ENCODE data around the gene ETV4. TPM values are rescaled to one million over a fixed set of nuclear protein-coding genes. Genes with fewer than 3 reads are reported as not detected.

Gene ETV4
- total and polyA plus RNA-seq, 2 of the 13 experiments (the other 11 are each of a cell fraction or from before 2014, with no cell fraction given), result 128 to 330 TPM

GRCh38 chr17:43533699-43534098 is 12.4 kb downstream of the ETV4 start:
- H2AFZ ChIP-seq (ENCODE audit: low read length), result no peak overlapping the region
- peaks cover 87% of the 10 kb centered on the region for H3K4me1 ChIP-seq (ENCODE audit: insufficient read depth, low read length)
- H3K27ac ChIP-seq (ENCODE audit: extremely low read length, insufficient read depth, low read length), result peak overlapping the region; percentile 26
- H3K36me3 ChIP-seq (replicated peaks in 1 of 2; ENCODE audit: control insufficient read depth in 1 of 2, insufficient read depth in 2 of 2, low read length in 2 of 2), result peaks cover 25 to 65% of the 10 kb centered on the region in 2 experiments
- ChIA-PET POLR2A (interaction anchor here (1.0 to 23.9 kb wide), 4 partner anchors 16 to 172 kb away, joined by 3 to 1546 read pairs (median 113); partner anchors contain the start of gene ETV4), CTCF (ENCODE audit: low intra/inter-chr PET ratio, low total read pairs) (interaction anchor here (0.5 kb wide), 1 partner anchor 20 kb away, joined by 3 read pairs; no protein-coding TSS in a partner anchor)
- ATAC-seq (no peak), DNase-seq (ENCODE audit: low spot score) (no peak), FAIRE-seq (no peak)
- no peak overlapping the region for H3K4me2 ChIP-seq (ENCODE audit: low read depth, low read length)
- 100% methylated on average over 1 of the region's 4 CpGs for WGBS (ENCODE audit: low lambda C conversion rate)
- intact Hi-C loops (cut with micrococcal nuclease; ENCODE audit: unreplicated experiment) (no loop called here), in situ Hi-C loops (cut with HindIII; ENCODE audit: extremely low pct_ligation_motif_present, low pct_unique_long_range_greater_than_20kb) (no loop called here)
- no peaks in the 10 kb centered on the region for H3K9me3 ChIP-seq (ENCODE audit: low read length)
- H3K79me2 ChIP-seq (ENCODE audit: insufficient read depth, low read length), result peaks cover 23% of the 10 kb centered on the region
- peak; percentile 49; the same call in 1 of the 2 replicates for TF ChIP-seq ZMYM3 (CRISPR knock-in tag; IDR thresholded peaks at IDR 0.05)
- TF ChIP-seq NFIC (IDR thresholded peaks at IDR 0.05; ENCODE audit: low read length), result no peak
- peak; percentile 12 for TF ChIP-seq XRCC5 (optimal IDR thresholded peaks at IDR 0.05; ENCODE audit: low read length)
- TF ChIP-seq, protein P1, sequence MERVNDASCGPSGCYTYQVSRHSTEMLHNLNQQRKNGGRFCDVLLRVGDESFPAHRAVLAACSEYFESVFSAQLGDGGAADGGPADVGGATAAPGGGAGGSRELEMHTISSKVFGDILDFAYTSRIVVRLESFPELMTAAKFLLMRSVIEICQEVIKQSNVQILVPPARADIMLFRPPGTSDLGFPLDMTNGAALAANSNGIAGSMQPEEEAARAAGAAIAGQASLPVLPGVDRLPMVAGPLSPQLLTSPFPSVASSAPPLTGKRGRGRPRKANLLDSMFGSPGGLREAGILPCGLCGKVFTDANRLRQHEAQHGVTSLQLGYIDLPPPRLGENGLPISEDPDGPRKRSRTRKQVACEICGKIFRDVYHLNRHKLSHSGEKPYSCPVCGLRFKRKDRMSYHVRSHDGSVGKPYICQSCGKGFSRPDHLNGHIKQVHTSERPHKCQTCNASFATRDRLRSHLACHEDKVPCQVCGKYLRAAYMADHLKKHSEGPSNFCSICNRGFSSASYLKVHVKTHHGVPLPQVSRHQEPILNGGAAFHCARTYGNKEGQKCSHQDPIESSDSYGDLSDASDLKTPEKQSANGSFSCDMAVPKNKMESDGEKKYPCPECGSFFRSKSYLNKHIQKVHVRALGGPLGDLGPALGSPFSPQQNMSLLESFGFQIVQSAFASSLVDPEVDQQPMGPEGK (CRISPR knock-in tag; IDR thresholded peaks at IDR 0.05), result 0 out of 2 replicates have a peak, but pooled peaks have one; percentile 5
- peak; percentile 48; the same call in 1 of the 2 replicates for TF ChIP-seq ZNF687 (CRISPR knock-in tag; IDR thresholded peaks at IDR 0.05)
- TF ChIP-seq, protein P2, sequence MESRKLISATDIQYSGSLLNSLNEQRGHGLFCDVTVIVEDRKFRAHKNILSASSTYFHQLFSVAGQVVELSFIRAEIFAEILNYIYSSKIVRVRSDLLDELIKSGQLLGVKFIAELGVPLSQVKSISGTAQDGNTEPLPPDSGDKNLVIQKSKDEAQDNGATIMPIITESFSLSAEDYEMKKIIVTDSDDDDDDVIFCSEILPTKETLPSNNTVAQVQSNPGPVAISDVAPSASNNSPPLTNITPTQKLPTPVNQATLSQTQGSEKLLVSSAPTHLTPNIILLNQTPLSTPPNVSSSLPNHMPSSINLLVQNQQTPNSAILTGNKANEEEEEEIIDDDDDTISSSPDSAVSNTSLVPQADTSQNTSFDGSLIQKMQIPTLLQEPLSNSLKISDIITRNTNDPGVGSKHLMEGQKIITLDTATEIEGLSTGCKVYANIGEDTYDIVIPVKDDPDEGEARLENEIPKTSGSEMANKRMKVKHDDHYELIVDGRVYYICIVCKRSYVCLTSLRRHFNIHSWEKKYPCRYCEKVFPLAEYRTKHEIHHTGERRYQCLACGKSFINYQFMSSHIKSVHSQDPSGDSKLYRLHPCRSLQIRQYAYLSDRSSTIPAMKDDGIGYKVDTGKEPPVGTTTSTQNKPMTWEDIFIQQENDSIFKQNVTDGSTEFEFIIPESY (CRISPR knock-in tag; IDR thresholded peaks at IDR 0.05), result 0 out of 2 replicates have a peak, but pooled peaks have one; percentile 44
- TF ChIP-seq ZC3H13 (CRISPR knock-in tag; IDR thresholded peaks at IDR 0.05), result no peak
- no peak for TF ChIP-seq NONO (IDR thresholded peaks at IDR 0.05)
- 0 out of 2 replicates have a peak, but pooled peaks have one; percentile 25 for TF ChIP-seq NONO (CRISPR knock-in tag; conservative IDR thresholded peaks at IDR 0.05)
- TF ChIP-seq STAG1 (CRISPR knock-in tag; IDR thresholded peaks at IDR 0.05), result peak; percentile 22
- peak; percentile 52 for TF ChIP-seq CTCF (CRISPR knock-in tag; IDR thresholded peaks at IDR 0.05)
- 0 out of 2 replicates have a peak, but pooled peaks have one; percentile 34 for TF ChIP-seq RBFOX2 (IDR thresholded peaks at IDR 0.05; ENCODE audit: low read depth, low read length)
- H3K27me3 ChIP-seq (ENCODE audit: control insufficient read depth in 1 of 2, insufficient read depth in 2 of 2, low read length in 2 of 2), result no peaks in the 10 kb centered on the region
- no peak overlapping the region for H3K4me3 ChIP-seq (replicated peaks in 1 of 3; ENCODE audit: insufficient read depth in 1 of 3, low read depth in 2 of 3, low read length in 3 of 3)
- no TSS peak for BruUV-seq (replicated peaks)
- no peak overlapping the region for H3K9ac ChIP-seq (ENCODE audit: insufficient read depth, low read depth, low read length)
- peaks cover 4% of the 10 kb centered on the region; the same call in 1 of the 2 replicates for H4K20me1 ChIP-seq (ENCODE audit: insufficient read depth, low read length)
